ENCODE results near the gene CEACAM21.

DNA sequence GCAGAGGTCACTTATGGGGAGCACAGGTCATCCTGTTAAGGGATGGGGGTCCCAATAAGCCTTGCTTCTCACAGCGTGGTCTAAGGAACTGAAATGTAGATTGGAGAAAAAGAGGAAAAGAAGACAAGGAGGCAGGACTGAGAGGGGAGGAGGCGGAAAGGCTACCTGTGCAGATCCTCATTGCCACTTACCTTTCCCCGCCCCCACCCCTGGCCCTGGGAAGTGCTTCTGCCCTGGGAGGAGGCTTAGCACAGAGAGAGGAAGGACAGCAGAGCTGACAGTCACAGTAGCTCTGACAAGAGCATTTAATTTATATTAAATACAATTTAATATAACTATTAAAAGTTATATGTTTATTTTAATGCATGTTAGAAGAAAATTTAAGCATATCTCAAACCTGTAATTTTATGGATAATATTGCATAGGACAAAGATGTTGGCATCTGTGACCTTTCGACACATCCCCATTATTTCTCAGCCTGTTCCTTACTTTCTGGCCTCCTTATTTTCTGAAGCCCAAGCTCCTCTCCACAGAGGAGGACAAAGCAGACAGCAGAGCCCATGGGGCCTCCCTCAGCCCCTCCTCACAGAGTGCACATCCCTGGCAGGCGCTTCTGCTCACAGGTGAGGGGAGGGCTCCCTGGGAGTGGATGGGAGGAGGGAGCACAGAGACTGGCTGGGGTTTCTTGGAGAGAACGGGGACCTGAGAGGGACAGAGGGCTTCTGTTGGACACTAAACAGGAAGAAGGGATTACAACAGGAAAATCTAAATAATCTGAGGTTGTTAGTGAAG, 23.4 kb downstream of the CEACAM21 start:
- TF ChIP-seq, protein P1, sequence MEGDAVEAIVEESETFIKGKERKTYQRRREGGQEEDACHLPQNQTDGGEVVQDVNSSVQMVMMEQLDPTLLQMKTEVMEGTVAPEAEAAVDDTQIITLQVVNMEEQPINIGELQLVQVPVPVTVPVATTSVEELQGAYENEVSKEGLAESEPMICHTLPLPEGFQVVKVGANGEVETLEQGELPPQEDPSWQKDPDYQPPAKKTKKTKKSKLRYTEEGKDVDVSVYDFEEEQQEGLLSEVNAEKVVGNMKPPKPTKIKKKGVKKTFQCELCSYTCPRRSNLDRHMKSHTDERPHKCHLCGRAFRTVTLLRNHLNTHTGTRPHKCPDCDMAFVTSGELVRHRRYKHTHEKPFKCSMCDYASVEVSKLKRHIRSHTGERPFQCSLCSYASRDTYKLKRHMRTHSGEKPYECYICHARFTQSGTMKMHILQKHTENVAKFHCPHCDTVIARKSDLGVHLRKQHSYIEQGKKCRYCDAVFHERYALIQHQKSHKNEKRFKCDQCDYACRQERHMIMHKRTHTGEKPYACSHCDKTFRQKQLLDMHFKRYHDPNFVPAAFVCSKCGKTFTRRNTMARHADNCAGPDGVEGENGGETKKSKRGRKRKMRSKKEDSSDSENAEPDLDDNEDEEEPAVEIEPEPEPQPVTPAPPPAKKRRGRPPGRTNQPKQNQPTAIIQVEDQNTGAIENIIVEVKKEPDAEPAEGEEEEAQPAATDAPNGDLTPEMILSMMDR (IDR thresholded peaks at IDR 0.05) = no peak
- TF ChIP-seq EZH2phosphoT487 (IDR thresholded peaks at IDR 0.05) = no peak

All from neural progenitor cell (in vitro differentiated cells).